GM12873 (cell line): ENCODE results near the gene PTPRS.

Experiments
- TF ChIP-seq, protein P1 (sequence below): IDR thresholded peaks from 2 replicates; pipeline ENCODE4 v1.5.1; 2012; ENCODE audit warnings: low read depth, mild to moderate bottlenecking, moderate library complexity, low read length, control low read depth; ENCODE audit not compliant: insufficient read depth; ENCODE audit errors: missing control alignments

The PTPRS gene

GRCh38 chr19:5312058-5312457, 28.6 kb downstream of the PTPRS start:
- TF ChIP-seq, protein P1, sequence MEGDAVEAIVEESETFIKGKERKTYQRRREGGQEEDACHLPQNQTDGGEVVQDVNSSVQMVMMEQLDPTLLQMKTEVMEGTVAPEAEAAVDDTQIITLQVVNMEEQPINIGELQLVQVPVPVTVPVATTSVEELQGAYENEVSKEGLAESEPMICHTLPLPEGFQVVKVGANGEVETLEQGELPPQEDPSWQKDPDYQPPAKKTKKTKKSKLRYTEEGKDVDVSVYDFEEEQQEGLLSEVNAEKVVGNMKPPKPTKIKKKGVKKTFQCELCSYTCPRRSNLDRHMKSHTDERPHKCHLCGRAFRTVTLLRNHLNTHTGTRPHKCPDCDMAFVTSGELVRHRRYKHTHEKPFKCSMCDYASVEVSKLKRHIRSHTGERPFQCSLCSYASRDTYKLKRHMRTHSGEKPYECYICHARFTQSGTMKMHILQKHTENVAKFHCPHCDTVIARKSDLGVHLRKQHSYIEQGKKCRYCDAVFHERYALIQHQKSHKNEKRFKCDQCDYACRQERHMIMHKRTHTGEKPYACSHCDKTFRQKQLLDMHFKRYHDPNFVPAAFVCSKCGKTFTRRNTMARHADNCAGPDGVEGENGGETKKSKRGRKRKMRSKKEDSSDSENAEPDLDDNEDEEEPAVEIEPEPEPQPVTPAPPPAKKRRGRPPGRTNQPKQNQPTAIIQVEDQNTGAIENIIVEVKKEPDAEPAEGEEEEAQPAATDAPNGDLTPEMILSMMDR, result no peak

DNA sequence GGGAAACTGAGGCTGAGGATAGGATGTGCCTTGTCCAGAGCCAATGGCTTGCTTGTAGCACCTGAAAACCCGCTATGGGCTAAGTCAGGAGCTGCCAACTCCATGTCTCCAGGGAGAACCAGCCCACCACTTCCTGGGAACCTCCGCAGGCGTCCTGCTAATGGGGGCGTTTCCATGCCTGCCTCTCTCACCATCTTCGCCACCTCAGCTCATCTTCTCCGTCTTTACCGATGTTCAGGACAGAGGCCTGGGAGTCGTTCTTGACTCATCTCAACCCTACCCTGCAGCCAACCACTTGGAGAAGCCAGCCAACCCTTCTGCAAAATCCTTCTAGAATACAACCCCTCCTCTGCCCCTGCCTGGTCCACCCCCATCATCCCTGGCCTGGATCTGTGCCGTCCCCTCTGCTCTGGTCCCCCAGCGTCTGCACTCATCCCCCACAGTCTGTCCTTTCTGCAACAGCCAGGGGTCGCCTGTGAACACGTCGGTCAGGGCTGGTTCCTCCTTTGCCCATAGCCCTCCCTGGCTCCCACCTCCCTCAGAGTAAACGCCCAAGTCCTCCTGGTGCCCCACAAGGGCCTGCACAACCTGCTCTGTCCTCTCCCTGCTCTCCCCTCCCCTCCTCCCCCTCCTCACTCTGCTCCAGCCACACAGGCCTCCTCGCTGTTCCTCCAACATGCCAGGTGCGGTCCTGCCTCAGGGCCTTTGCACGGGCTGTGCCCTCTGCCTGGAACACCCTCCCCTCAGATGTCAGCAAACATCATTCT, 31.0 kb downstream of the PTPRS start:
- TF ChIP-seq, protein P1, result no peak

GRCh38 chr19:5308451-5309437, 31.9 kb downstream of the PTPRS start:
- TF ChIP-seq, protein P1, result no peak

- TF ChIP-seq, protein P1, result no peak
Observed at GRCh38 chr19:5307655-5308054, 33.0 kb downstream of the PTPRS start.

DNA sequence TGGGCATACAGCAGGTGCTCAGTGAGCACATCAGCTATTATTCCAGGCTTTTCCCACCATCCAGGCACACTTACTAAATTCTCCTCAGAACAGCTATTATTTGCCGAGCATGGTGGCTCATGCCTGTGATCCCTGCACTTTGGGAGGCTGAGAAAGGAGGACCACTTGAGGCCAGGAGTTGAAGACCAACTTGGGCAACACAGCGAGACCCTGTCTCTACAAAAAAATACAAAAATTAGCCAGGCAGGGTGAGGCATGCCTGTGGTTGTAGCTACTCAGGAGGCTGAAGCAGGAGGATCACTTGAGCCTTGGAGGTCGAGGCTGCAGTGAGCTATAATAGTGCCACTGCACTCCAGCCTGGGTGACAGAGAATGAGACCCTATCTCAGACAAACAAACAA, 35.4 kb downstream of the PTPRS start:
- TF ChIP-seq, protein P1, result no peak

DNA sequence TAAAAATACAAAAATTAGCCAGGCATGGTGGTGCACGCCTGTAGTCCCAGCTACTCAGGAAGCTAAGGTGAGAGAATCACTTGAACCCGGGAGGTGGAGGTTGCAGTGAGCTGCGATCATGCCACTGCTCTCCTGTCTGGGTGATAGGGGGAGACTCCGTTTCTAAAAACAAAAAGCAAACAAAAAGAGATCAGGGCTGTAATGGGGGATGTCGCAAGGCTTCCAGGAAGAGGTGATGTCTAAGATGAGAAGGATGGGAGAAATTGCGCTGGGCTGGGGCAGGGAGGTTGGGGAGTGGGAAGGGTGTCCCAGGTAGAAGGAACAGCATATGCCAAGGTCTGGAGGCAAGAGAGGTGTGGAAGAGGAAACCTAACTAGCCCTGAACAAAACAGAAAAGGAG, 36.1 kb downstream of the PTPRS start:
- TF ChIP-seq, protein P1, result no peak

- TF ChIP-seq, protein P1, result no peak
Observed at GRCh38 chr19:5303208-5303607, 37.4 kb downstream of the PTPRS start.
